ENCODE results near the gene SNRNP35.
"Not testable (repeated sequence)": the region's sequence is repeated elsewhere in the genome, so short reads cannot be mapped to it uniquely, and the experiment has no call there.

The SNRNP35 gene

DNA sequence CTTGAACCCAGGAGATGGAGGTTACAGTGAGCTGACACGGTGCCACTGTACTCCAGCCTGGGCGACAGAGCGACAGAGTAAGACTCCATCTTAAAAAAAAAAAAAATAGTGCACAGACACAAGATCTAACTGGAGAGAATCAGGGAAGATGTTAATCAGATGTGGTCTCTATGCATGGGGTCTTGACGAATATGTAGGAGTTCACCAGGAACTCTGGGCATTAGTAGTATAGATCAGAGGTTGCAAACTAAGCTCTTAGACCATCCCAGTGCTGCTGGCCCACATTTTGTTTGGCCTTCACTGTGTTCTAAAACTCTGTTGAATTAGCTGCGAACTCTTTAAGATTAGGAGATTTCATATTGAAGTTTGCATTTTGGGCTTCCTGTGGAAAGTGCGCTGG, 31.6 kb downstream of the SNRNP35 start:
- Mint-ChIP-seq H3K27me3 (ENCODE audit: low read depth) (no peaks in the 10 kb centered on the region), H3K4me1 (ENCODE audit: low read depth) (no peaks in the 10 kb centered on the region), H3K36me3 (ENCODE audit: low read depth) (no peaks in the 10 kb centered on the region), H3K27ac (no peak overlapping the region), H3K9me3 (no peaks in the 10 kb centered on the region), H3K4me3 (no peak overlapping the region)
- DNase-seq (ENCODE audit: low spot score) = no peak

- DNase-seq (ENCODE audit: low spot score) = no peak
- Mint-ChIP-seq H3K36me3 (ENCODE audit: low read depth) (no peaks in the 10 kb centered on the region), H3K9me3 (no peaks in the 10 kb centered on the region), H3K27me3 (ENCODE audit: low read depth) (no peaks in the 10 kb centered on the region), H3K4me1 (ENCODE audit: low read depth) (no peaks in the 10 kb centered on the region), H3K4me3 (no peak overlapping the region), H3K27ac (no peak overlapping the region)
Measured at GRCh38 chr12:123490089-123490488, 32.1 kb downstream of the SNRNP35 start.

- no peaks in the 10 kb centered on the region for H3K4me1 Mint-ChIP-seq (ENCODE audit: low read depth)
- H3K27me3 Mint-ChIP-seq (ENCODE audit: low read depth) = no peaks in the 10 kb centered on the region
- no peaks in the 10 kb centered on the region for H3K36me3 Mint-ChIP-seq (ENCODE audit: low read depth)
- no peaks in the 10 kb centered on the region for H3K9me3 Mint-ChIP-seq
- no peak overlapping the region for H3K27ac Mint-ChIP-seq
- H3K4me3 Mint-ChIP-seq = no peak overlapping the region
- no peak for DNase-seq (ENCODE audit: low spot score)
Measured at GRCh38 chr12:123491056-123491455, 33.1 kb downstream of the SNRNP35 start.

DNA sequence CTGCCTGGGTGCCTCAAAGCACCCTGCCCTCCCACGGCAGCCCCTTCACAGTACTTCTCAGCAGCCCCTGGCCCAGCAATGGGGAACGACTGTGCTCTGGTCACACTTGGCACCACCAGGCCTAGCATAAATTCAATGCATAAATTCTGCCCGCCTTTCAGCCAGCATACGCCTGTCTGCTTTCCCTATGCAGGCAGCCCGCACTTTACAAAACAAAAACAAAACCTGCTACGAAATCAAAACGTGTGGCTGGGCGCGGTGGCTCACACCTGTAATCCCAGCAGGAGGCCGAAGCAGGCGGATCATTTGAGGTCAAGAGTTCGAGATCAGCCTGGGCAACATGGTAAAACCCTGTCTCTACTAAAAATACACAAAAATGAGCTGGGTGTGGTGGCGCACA, 33.5 kb downstream of the SNRNP35 start:
- H3K27ac Mint-ChIP-seq = no peak overlapping the region
- H3K9me3 Mint-ChIP-seq = no peaks in the 10 kb centered on the region
- no peak for DNase-seq (ENCODE audit: low spot score)
- H3K27me3 Mint-ChIP-seq (ENCODE audit: low read depth) = no peaks in the 10 kb centered on the region
- no peaks in the 10 kb centered on the region for H3K4me1 Mint-ChIP-seq (ENCODE audit: low read depth)
- no peaks in the 10 kb centered on the region for H3K36me3 Mint-ChIP-seq (ENCODE audit: low read depth)
- no peak overlapping the region for H3K4me3 Mint-ChIP-seq

DNA sequence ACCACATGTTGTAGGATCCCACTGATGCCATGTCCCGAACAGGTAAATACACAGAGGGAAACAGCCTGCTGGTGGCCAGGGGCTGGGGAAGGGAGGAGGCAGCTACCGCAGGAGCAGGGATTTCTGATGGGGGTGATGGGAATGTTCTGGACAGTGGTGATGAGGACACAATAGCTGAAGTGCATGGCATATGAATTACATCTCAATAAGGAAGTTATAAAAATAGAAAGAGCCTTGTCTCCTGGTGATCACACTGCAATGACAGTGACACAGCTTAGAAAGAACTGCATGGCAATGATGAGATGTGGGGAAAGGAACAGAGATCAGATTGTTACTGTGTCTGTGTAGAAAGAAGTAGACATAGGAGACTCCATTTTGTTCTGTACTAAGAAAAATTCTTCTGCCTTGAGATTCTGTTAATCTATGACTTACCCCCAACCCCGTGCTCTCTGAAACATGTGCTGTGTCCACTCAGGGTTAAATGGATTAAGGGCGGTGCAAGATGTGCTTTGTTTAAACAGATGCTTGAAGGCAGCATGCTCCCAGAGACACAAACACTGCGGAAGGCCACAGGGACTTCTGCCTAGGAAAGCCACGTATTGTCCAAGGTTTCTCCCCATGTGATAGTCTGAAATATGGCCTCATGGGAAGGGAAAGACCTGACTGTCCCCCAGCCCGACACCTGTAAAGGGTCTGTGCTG, 34.5 kb downstream of the SNRNP35 start:
- H3K36me3 Mint-ChIP-seq (ENCODE audit: low read depth); H3K4me1 Mint-ChIP-seq (ENCODE audit: low read depth); H3K9me3 Mint-ChIP-seq; H3K27ac Mint-ChIP-seq; DNase-seq (ENCODE audit: low spot score); H3K27me3 Mint-ChIP-seq (ENCODE audit: low read depth); H3K4me3 Mint-ChIP-seq: not testable (repeated sequence)

GRCh38 chr12:123494124-123494851, 36.3 kb downstream of the SNRNP35 start:
- H3K27me3 Mint-ChIP-seq (ENCODE audit: low read depth) = no peaks in the 10 kb centered on the region
- DNase-seq (ENCODE audit: low spot score) = no peak

DNA sequence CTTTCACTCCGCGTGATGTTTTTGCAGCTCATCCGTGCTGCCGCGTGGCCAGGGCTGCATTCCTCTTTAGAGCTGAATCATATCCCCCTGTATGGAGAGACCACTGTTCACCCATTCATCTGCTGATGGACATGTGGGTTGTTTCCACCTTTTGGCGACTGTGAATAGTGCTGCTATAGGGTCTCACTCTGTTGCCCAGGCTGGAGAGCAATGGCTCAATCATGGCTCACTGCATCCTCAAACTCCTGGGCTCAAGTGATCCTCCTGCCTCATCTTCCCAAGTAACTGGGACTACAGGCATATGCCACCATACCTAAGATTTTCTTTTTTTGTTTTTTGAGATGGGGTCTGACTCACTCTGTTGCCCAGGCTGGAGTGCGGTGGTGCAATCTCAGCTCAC, 39.1 kb downstream of the SNRNP35 start:
- H3K9me3 Mint-ChIP-seq = no peaks in the 10 kb centered on the region

More at GRCh38 chr12:123494124-123494851, 36.3 kb downstream of the SNRNP35 start:
- no peaks in the 10 kb centered on the region for H3K9me3 Mint-ChIP-seq
- H3K4me3 Mint-ChIP-seq = no peak overlapping the region
- H3K4me1 Mint-ChIP-seq (ENCODE audit: low read depth) = no peaks in the 10 kb centered on the region
- H3K27ac Mint-ChIP-seq = no peak overlapping the region
- H3K36me3 Mint-ChIP-seq (ENCODE audit: low read depth) = no peaks in the 10 kb centered on the region

GRCh38 chr12:123498126-123498825, 40.3 kb downstream of the SNRNP35 start:
- no peak overlapping the region for H3K27ac Mint-ChIP-seq
- no peaks in the 10 kb centered on the region for H3K4me1 Mint-ChIP-seq (ENCODE audit: low read depth)
- no peaks in the 10 kb centered on the region for H3K27me3 Mint-ChIP-seq (ENCODE audit: low read depth)
- no peaks in the 10 kb centered on the region for H3K9me3 Mint-ChIP-seq
- no peak for DNase-seq (ENCODE audit: low spot score)
- H3K36me3 Mint-ChIP-seq (ENCODE audit: low read depth) = no peaks in the 10 kb centered on the region
- H3K4me3 Mint-ChIP-seq = no peak overlapping the region

More for the DNA sequence above, 39.1 kb downstream of the SNRNP35 start:
- Mint-ChIP-seq H3K27ac (no peak overlapping the region), H3K4me3 (no peak overlapping the region), H3K4me1 (ENCODE audit: low read depth) (no peaks in the 10 kb centered on the region), H3K27me3 (ENCODE audit: low read depth) (no peaks in the 10 kb centered on the region), H3K36me3 (ENCODE audit: low read depth) (no peaks in the 10 kb centered on the region)
- DNase-seq (ENCODE audit: low spot score) = no peak

- H3K9me3 Mint-ChIP-seq = no peaks in the 10 kb centered on the region
- no peak overlapping the region for H3K27ac Mint-ChIP-seq
- H3K27me3 Mint-ChIP-seq (ENCODE audit: low read depth) = no peaks in the 10 kb centered on the region
- H3K4me1 Mint-ChIP-seq (ENCODE audit: low read depth) = no peaks in the 10 kb centered on the region
- no peak overlapping the region for H3K4me3 Mint-ChIP-seq
- no peaks in the 10 kb centered on the region for H3K36me3 Mint-ChIP-seq (ENCODE audit: low read depth)
- DNase-seq (ENCODE audit: low spot score) = no peak
Measured at GRCh38 chr12:123499332-123499731, 41.4 kb downstream of the SNRNP35 start.

DNA sequence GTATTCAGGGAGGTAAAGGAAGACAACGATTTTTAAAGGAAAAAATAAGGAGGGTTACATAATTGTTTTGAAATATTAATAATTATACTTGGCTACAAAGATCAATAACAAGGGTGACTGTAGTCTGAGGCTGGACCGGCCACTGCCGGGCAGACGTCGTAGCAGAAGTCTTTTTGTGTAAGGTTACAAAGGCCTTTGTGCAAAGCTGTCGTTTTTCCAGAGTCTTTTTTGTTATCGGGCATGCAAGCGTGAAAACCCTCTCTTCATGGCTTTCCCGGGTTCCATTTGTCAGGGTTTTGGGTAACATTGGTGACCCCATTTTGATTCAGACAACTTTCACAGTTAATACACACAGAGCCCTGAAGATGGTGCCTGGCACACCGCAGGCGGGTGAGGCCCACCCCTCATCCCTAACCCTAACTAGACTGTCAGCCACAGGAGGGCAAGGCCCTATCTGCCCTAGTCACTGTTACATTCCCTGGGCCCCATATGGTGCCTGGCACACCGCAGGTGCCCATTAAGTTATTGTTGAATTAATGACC, 44.3 kb downstream of the SNRNP35 start:
- Mint-ChIP-seq H3K27ac (no peak overlapping the region), H3K36me3 (ENCODE audit: low read depth) (no peaks in the 10 kb centered on the region), H3K9me3 (no peaks in the 10 kb centered on the region), H3K4me3 (no peak overlapping the region), H3K27me3 (ENCODE audit: low read depth) (no peaks in the 10 kb centered on the region), H3K4me1 (ENCODE audit: low read depth) (no peaks in the 10 kb centered on the region)
- DNase-seq (ENCODE audit: low spot score) = no peak

- Mint-ChIP-seq H3K4me1 (ENCODE audit: low read depth) (peaks cover 2% of the 10 kb centered on the region), H3K9me3 (no peaks in the 10 kb centered on the region), H3K4me3 (no peak overlapping the region), H3K27me3 (ENCODE audit: low read depth) (no peaks in the 10 kb centered on the region), H3K36me3 (ENCODE audit: low read depth) (no peaks in the 10 kb centered on the region), H3K27ac (no peak overlapping the region)
- DNase-seq (ENCODE audit: low spot score) = no peak
Measured at GRCh38 chr12:123506059-123506842, 48.3 kb downstream of the SNRNP35 start.

- no peaks in the 10 kb centered on the region for H3K27me3 Mint-ChIP-seq (ENCODE audit: low read depth)
- H3K36me3 Mint-ChIP-seq (ENCODE audit: low read depth) = no peaks in the 10 kb centered on the region
- peaks cover 2% of the 10 kb centered on the region for H3K4me1 Mint-ChIP-seq (ENCODE audit: low read depth)
- no peaks in the 10 kb centered on the region for H3K9me3 Mint-ChIP-seq
- H3K27ac Mint-ChIP-seq = no peak overlapping the region
- no peak overlapping the region for H3K4me3 Mint-ChIP-seq
- DNase-seq (ENCODE audit: low spot score) = no peak
Measured at GRCh38 chr12:123506843-123507236, 48.9 kb downstream of the SNRNP35 start.

- no peaks in the 10 kb centered on the region for H3K36me3 Mint-ChIP-seq (ENCODE audit: low read depth)
- H3K4me3 Mint-ChIP-seq = no peak overlapping the region
- H3K9me3 Mint-ChIP-seq = no peaks in the 10 kb centered on the region
- DNase-seq (ENCODE audit: low spot score) = no peak
- H3K27ac Mint-ChIP-seq = no peak overlapping the region
- no peaks in the 10 kb centered on the region for H3K27me3 Mint-ChIP-seq (ENCODE audit: low read depth)
- peaks cover 2% of the 10 kb centered on the region for H3K4me1 Mint-ChIP-seq (ENCODE audit: low read depth)
Measured at GRCh38 chr12:123512838-123513665, 55.1 kb downstream of the SNRNP35 start.
